RWPE1 (cell line): ENCODE data around the gene COL28A1.
A peak's percentile ranks its signal among the peaks of the same experiment; 100 is the strongest.

Experiments used
- CTCF ChIA-PET: fragments of 350-600 bp; sonication (Branson Sonifier 250); formaldehyde crosslinking; extraction: SDS; loops from one replicate; lab custom pipeline; 2021; lab: Yijun Ruan, JAX
- POLR2A ChIA-PET: fragments of 400-600 bp; formaldehyde crosslinking; extraction: SDS; loops from one replicate; lab custom pipeline; 2020; ENCODE audit warnings: antibody characterized with exemption; ENCODE audit not compliant: low non-redundant PET; lab: Yijun Ruan, JAX
- DNase-seq: peaks from one replicate; pipeline ENCODE4 v3.0.0; 2012; ENCODE audit warnings: low spot score
- H3K27ac ChIP-seq: fragments of 450-650 bp; 2 replicates; pipeline ENCODE4 v1.5.1; 2017
- TF ChIP-seq, protein P1 (sequence below): fragments of 450-650 bp; conservative IDR thresholded peaks from 2 replicates; pipeline ENCODE4 v1.5.1; 2017; ENCODE audit warnings: low read depth, mild to moderate bottlenecking

COL28A1 gene

GRCh38 chr7:7427363-7427762 is 108.3 kb downstream of the COL28A1 start:
- DNase-seq = no peak
- TF ChIP-seq, protein P1, sequence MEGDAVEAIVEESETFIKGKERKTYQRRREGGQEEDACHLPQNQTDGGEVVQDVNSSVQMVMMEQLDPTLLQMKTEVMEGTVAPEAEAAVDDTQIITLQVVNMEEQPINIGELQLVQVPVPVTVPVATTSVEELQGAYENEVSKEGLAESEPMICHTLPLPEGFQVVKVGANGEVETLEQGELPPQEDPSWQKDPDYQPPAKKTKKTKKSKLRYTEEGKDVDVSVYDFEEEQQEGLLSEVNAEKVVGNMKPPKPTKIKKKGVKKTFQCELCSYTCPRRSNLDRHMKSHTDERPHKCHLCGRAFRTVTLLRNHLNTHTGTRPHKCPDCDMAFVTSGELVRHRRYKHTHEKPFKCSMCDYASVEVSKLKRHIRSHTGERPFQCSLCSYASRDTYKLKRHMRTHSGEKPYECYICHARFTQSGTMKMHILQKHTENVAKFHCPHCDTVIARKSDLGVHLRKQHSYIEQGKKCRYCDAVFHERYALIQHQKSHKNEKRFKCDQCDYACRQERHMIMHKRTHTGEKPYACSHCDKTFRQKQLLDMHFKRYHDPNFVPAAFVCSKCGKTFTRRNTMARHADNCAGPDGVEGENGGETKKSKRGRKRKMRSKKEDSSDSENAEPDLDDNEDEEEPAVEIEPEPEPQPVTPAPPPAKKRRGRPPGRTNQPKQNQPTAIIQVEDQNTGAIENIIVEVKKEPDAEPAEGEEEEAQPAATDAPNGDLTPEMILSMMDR = no peak
- POLR2A ChIA-PET = no interaction called here
- CTCF ChIA-PET = no interaction called here
- no peak overlapping the region for H3K27ac ChIP-seq

- TF ChIP-seq, protein P1 = no peak
- H3K27ac ChIP-seq = no peak overlapping the region
- no peak for DNase-seq
- ChIA-PET CTCF (interaction anchor here (0.5 to 0.6 kb wide), 2 partner anchors 114 to 255 kb away, joined by 3 to 4 read pairs; no protein-coding TSS in a partner anchor), POLR2A (no interaction called here)
These were observed 109.0 kb downstream of the COL28A1 start for GRCh38 chr7:7426676-7427075.

GRCh38 chr7:7425321-7425720 is 110.4 kb downstream of the COL28A1 start:
- POLR2A ChIA-PET = no interaction called here
- DNase-seq = no peak

GRCh38 chr7:7424151-7424873 is 111.4 kb downstream of the COL28A1 start:
- ChIA-PET POLR2A (no interaction called here), CTCF (interaction anchor here (0.5 to 1.8 kb wide), 19 partner anchors 8 to 321 kb away, joined by 3 to 14 read pairs (median 3); no protein-coding TSS in a partner anchor)
- TF ChIP-seq, protein P1 = peak; percentile 92
- peak; percentile 73 for DNase-seq
- H3K27ac ChIP-seq = no peak overlapping the region

More at GRCh38 chr7:7425321-7425720, 110.4 kb downstream of the COL28A1 start:
- CTCF ChIA-PET = interaction anchor here (0.8 to 1.8 kb wide), 4 partner anchors 95 to 118 kb away, joined by 3 to 14 read pairs (median 4); no protein-coding TSS in a partner anchor
- no peak overlapping the region for H3K27ac ChIP-seq
- TF ChIP-seq, protein P1 = no peak

DNA sequence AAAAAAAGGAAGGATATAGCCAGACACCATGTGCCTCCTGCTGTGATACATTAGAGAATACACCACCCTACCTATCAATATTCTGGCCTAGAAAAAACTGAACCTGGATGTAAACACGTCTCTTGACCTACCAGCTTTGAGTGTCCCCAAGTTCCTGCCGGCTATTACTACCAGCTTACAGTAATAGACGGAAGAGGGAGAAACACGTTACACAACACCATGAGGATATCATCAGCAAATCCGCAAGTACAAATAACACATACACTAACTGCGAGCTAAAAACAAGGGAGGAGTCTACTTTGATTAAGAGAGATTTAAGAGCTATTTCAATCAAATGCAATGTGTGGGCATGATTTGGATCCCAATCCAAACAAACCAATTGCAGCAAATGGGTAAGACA is 113.0 kb downstream of the COL28A1 start:
- no peak overlapping the region for H3K27ac ChIP-seq
- POLR2A ChIA-PET = no interaction called here
- CTCF ChIA-PET = interaction anchor here (0.6 kb wide), 1 partner anchor 119 kb away, joined by 3 read pairs; no protein-coding TSS in a partner anchor
- TF ChIP-seq, protein P1 = no peak
- no peak for DNase-seq

DNA sequence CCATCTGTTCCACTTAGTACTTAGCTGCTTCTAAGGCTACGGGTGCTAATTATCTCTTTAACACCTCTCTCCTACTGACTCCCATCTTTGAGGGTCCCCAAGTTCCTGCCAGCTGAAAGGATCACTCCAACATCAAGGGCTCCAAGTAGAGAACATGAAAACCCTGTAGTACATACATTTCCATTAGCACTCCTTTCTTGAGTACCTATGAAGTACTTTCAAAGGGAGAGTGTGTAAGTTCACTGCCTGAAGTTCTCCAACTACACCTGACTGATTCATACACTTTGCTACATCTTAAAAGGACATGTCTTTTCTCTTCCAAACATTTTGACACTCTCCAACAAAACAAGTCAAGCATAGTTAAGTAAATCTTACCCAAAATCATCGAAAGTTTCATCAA is 113.8 kb downstream of the COL28A1 start:
- TF ChIP-seq, protein P1 = no peak
- no peak overlapping the region for H3K27ac ChIP-seq
- ChIA-PET POLR2A (no interaction called here), CTCF (interaction anchor here (0.7 kb wide), 1 partner anchor 489 kb away, joined by 3 read pairs; no protein-coding TSS in a partner anchor)
- DNase-seq = no peak
